ENCODE results near the gene SCGN.

- TF ChIP-seq CTCF (IDR thresholded peaks at IDR 0.05) (no peak), POLR2AphosphoS5 (IDR thresholded peaks at IDR 0.05) (no peak), POLR2A (IDR thresholded peaks at IDR 0.05) (no peak), EP300 (IDR thresholded peaks at IDR 0.05) (no peak)
These were observed 22.8 kb upstream of the SCGN start for GRCh38 chr6:25629198-25629576.

Data from gastroesophageal sphincter (tissue), 3 donors.